Peyer's patch (tissue), 4 donors: ENCODE measurements around the gene CCDC187. TPM values are rescaled to one million over a fixed set of nuclear protein-coding genes. Genes with fewer than 3 reads are reported as not detected.

ENCODE experiments used
- DNase-seq, 3 donors: peaks; one replicate each; pipeline ENCODE4 v3.0.0-alpha.2; 2017 to 2019
- H3K27ac ChIP-seq, 4 donors: fragments of 200-600 bp; sonication (generic); one replicate each; pipeline ENCODE4 v1.5.1; 2016 to 2019
- H3K27me3 ChIP-seq, 2 donors: fragments of 200-600 bp; sonication (generic); one replicate each; pipeline ENCODE4 v1.5.1; 2019
- H3K36me3 ChIP-seq, 3 donors: fragments of 200-600 bp; sonication (generic); one replicate each; pipeline ENCODE4 v1.5.1; 2016 to 2019
- H3K4me1 ChIP-seq, 4 donors: fragments of 200-600 bp; sonication (generic); one replicate each; pipeline ENCODE4 v1.5.1; 2016 to 2019
- H3K4me3 ChIP-seq, 4 donors: fragments of 200-600 bp; sonication (generic); 1 replicate in 3 of 4; 2 replicates in 1 of 4; pipeline ENCODE4 v1.5.1; 2016 to 2019; ENCODE audit warnings: mild to moderate bottlenecking in 1 of 4
- H3K9me3 ChIP-seq, 4 donors: fragments of 200-600 bp; sonication (generic); one replicate each; pipeline ENCODE4 v1.5.1; 2016 to 2019; ENCODE audit warnings: mild to moderate bottlenecking in 1 of 4
- CTCF ChIP-seq, 6 experiments: fragments of 450-650 bp in 4 of 6; fragments of 200-600 bp in 2 of 6; sonication (generic) in 1 of 6; IDR thresholded peaks; one replicate each; pipeline ENCODE4 v1.5.1; 2017 to 2019; ENCODE audit warnings: antibody characterized with exemption in 6 of 6, mild to moderate bottlenecking in 3 of 6, moderate library complexity in 1 of 6
- POLR2A ChIP-seq, 2 donors: fragments of 450-650 bp; IDR thresholded peaks; one replicate each; pipeline ENCODE4 v1.5.1; 2017; ENCODE audit warnings: antibody characterized with exemption in 2 of 2, mild to moderate bottlenecking in 2 of 2, moderate library complexity in 2 of 2
- total RNA-seq, 4 donors: library from RNA; depleted of rRNA; stranded (reverse); fragments of >200 nt; gene quantifications; one replicate each; pipeline ENCODE4 v1.1.0, GENCODE V29; 2016

Gene CCDC187
- total RNA-seq, 4 donors from 2014 or later = 0.35 to 1.0 (median 0.67) TPM; not detected in 1

- H3K9me3 ChIP-seq = peaks cover 0 to 13% (median 1%) of the 10 kb centered on the region in 4 donors
- TF ChIP-seq CTCF (IDR thresholded peaks at IDR 0.05) (no peak), POLR2A (IDR thresholded peaks at IDR 0.05) (no peak)
- no peaks in the 10 kb centered on the region for H3K4me1 ChIP-seq
- no peaks in the 10 kb centered on the region for H3K36me3 ChIP-seq
- no peak overlapping the region for H3K27ac ChIP-seq
- H3K4me3 ChIP-seq = no peak overlapping the region
- no peak for DNase-seq
- no peaks in the 10 kb centered on the region for H3K27me3 ChIP-seq
These were observed 13.8 kb upstream of the CCDC187 start for GRCh38 chr9:136317695-136318094.

- no peak overlapping the region for H3K27ac ChIP-seq
These were observed 13.2 kb upstream of the CCDC187 start for GRCh38 chr9:136316896-136317676.

GRCh38 chr9:136316271-136316751 is 12.4 kb upstream of the CCDC187 start:
- Histone ChIP-seq H3K4me1 (no peaks in the 10 kb centered on the region), H3K9me3 (peaks cover 0 to 13% (median 1%) of the 10 kb centered on the region in 4 donors), H3K27ac (no peak overlapping the region), H3K4me3 (no peak overlapping the region), H3K36me3 (no peaks in the 10 kb centered on the region), H3K27me3 (no peaks in the 10 kb centered on the region)
- TF ChIP-seq POLR2A (IDR thresholded peaks at IDR 0.05) = no peak
- no peak for TF ChIP-seq CTCF (IDR thresholded peaks at IDR 0.05)
- DNase-seq = no peak

More at GRCh38 chr9:136316896-136317676, 13.2 kb upstream of the CCDC187 start:
- no peak for TF ChIP-seq CTCF (IDR thresholded peaks at IDR 0.05)
- no peaks in the 10 kb centered on the region for H3K4me1 ChIP-seq
- DNase-seq = no peak
- H3K9me3 ChIP-seq = peaks cover 0 to 13% (median 1%) of the 10 kb centered on the region in 4 donors
- no peaks in the 10 kb centered on the region for H3K36me3 ChIP-seq
- no peak overlapping the region for H3K4me3 ChIP-seq
- H3K27me3 ChIP-seq = no peaks in the 10 kb centered on the region

GRCh38 chr9:136314944-136315343 is 11.1 kb upstream of the CCDC187 start:
- no peaks in the 10 kb centered on the region for H3K4me1 ChIP-seq
- no peaks in the 10 kb centered on the region for H3K36me3 ChIP-seq
- no peaks in the 10 kb centered on the region for H3K27me3 ChIP-seq
- DNase-seq = no peak
- H3K9me3 ChIP-seq = peaks cover 0 to 13% (median 1%) of the 10 kb centered on the region in 4 donors
- H3K4me3 ChIP-seq = no peak overlapping the region
- H3K27ac ChIP-seq = no peak overlapping the region
- TF ChIP-seq POLR2A (IDR thresholded peaks at IDR 0.05) (no peak), CTCF (IDR thresholded peaks at IDR 0.05) (no peak)

GRCh38 chr9:136314056-136314416 is 10.1 kb upstream of the CCDC187 start:
- H3K4me3 ChIP-seq = no peak overlapping the region
- H3K27ac ChIP-seq = no peak overlapping the region
- peaks cover 0 to 13% (median 1%) of the 10 kb centered on the region in 4 donors for H3K9me3 ChIP-seq
- DNase-seq = no peak
- no peaks in the 10 kb centered on the region for H3K36me3 ChIP-seq
- TF ChIP-seq CTCF (IDR thresholded peaks at IDR 0.05) (no peak), POLR2A (IDR thresholded peaks at IDR 0.05) (no peak)
- H3K4me1 ChIP-seq = peaks cover 0 to 4% (median 0%) of the 10 kb centered on the region in 4 donors
- no peaks in the 10 kb centered on the region for H3K27me3 ChIP-seq
